ENCODE data around the gene SEMA4A. TPM values are rescaled to one million over a fixed set of nuclear protein-coding genes. Genes with fewer than 3 reads are reported as not detected.

Gene SEMA4A
- total and polyA plus RNA-seq, 9 of the 15 experiments (the other 6 are each of a cell fraction or from before 2014, with no cell fraction given) = 0.04 to 1.7 (median 0.45) TPM

DNA sequence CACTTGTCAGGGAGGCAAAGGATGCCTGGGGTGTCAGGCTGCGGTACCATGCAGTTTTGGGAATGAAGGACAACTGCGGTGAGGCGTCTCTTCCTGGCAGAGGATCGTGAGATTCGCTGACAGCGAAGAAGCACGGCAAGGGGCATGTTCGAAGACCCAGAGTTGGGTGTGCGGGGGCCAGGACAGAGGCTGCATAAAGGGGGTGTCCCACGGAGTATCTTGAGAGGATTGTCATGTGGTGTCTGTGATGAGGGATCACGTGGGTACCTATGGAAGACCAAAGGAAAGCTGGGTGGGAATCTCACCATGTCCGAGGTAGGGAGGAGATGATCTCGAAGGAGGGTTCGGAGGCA is 40.9 kb downstream of the SEMA4A start (continued):
- peak; percentile 53; the same call in 1 of the 2 replicates for TF ChIP-seq GATA2 (CRISPR knock-in tag; IDR thresholded peaks at IDR 0.05)
- TF ChIP-seq, protein P1, sequence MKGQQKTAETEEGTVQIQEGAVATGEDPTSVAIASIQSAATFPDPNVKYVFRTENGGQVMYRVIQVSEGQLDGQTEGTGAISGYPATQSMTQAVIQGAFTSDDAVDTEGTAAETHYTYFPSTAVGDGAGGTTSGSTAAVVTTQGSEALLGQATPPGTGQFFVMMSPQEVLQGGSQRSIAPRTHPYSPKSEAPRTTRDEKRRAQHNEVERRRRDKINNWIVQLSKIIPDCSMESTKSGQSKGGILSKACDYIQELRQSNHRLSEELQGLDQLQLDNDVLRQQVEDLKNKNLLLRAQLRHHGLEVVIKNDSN (CRISPR knock-in tag; IDR thresholded peaks at IDR 0.05) = peak; percentile 61
- TF ChIP-seq, protein P2, sequence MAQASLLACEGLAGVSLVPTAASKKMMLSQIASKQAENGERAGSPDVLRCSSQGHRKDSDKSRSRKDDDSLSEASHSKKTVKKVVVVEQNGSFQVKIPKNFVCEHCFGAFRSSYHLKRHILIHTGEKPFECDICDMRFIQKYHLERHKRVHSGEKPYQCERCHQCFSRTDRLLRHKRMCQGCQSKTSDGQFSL (CRISPR knock-in tag; IDR thresholded peaks at IDR 0.05) = 0 out of 2 replicates have a peak, but pooled peaks have one; percentile 30
- TF ChIP-seq, protein P2 (tag; IDR thresholded peaks at IDR 0.05) = no peak
- TF ChIP-seq SREBF2 (CRISPR knock-in tag; IDR thresholded peaks at IDR 0.05) = peak; percentile 91; the same call in 1 of the 2 replicates
- TF ChIP-seq, protein P3, sequence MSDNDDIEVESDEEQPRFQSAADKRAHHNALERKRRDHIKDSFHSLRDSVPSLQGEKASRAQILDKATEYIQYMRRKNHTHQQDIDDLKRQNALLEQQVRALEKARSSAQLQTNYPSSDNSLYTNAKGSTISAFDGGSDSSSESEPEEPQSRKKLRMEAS (CRISPR knock-in tag; IDR thresholded peaks at IDR 0.05) = 0 out of 2 replicates have a peak, but pooled peaks have one; percentile 6
- TF ChIP-seq, protein P4, sequence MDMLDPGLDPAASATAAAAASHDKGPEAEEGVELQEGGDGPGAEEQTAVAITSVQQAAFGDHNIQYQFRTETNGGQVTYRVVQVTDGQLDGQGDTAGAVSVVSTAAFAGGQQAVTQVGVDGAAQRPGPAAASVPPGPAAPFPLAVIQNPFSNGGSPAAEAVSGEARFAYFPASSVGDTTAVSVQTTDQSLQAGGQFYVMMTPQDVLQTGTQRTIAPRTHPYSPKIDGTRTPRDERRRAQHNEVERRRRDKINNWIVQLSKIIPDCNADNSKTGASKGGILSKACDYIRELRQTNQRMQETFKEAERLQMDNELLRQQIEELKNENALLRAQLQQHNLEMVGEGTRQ (CRISPR knock-in tag; IDR thresholded peaks at IDR 0.05) = 0 out of 2 replicates have a peak, but pooled peaks have one; percentile 25
- TF ChIP-seq, protein P5, sequence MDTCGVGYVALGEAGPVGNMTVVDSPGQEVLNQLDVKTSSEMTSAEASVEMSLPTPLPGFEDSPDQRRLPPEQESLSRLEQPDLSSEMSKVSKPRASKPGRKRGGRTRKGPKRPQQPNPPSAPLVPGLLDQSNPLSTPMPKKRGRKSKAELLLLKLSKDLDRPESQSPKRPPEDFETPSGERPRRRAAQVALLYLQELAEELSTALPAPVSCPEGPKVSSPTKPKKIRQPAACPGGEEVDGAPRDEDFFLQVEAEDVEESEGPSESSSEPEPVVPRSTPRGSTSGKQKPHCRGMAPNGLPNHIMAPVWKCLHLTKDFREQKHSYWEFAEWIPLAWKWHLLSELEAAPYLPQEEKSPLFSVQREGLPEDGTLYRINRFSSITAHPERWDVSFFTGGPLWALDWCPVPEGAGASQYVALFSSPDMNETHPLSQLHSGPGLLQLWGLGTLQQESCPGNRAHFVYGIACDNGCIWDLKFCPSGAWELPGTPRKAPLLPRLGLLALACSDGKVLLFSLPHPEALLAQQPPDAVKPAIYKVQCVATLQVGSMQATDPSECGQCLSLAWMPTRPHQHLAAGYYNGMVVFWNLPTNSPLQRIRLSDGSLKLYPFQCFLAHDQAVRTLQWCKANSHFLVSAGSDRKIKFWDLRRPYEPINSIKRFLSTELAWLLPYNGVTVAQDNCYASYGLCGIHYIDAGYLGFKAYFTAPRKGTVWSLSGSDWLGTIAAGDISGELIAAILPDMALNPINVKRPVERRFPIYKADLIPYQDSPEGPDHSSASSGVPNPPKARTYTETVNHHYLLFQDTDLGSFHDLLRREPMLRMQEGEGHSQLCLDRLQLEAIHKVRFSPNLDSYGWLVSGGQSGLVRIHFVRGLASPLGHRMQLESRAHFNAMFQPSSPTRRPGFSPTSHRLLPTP (IDR thresholded peaks at IDR 0.05; ENCODE audit: borderline replicate concordance, extremely low read depth, insufficient read length) = no peak
- TF ChIP-seq CBFB (CRISPR knock-in tag; IDR thresholded peaks at IDR 0.05) = 0 out of 2 replicates have a peak, but pooled peaks have one; percentile 72
- TF ChIP-seq RAD51 (IDR thresholded peaks at IDR 0.05; ENCODE audit: borderline replicate concordance, low read depth) = peak; percentile 52
- TF ChIP-seq ZFPM2 (CRISPR knock-in tag; IDR thresholded peaks at IDR 0.05) = no peak
- TF ChIP-seq CBFA2T2 (conservative IDR thresholded peaks at IDR 0.05) = 0 out of 2 replicates have a peak, but pooled peaks have one; percentile 31
- peak in 1 of 2 experiments; percentile 24; a peak in 1 of 4 replicates for TF ChIP-seq HDAC1 (IDR thresholded peaks at IDR 0.05)
- TF ChIP-seq NR1H2 (CRISPR knock-in tag; IDR thresholded peaks at IDR 0.05) = 0 out of 2 replicates have a peak, but pooled peaks have one; percentile 71
- TF ChIP-seq, protein P6, sequence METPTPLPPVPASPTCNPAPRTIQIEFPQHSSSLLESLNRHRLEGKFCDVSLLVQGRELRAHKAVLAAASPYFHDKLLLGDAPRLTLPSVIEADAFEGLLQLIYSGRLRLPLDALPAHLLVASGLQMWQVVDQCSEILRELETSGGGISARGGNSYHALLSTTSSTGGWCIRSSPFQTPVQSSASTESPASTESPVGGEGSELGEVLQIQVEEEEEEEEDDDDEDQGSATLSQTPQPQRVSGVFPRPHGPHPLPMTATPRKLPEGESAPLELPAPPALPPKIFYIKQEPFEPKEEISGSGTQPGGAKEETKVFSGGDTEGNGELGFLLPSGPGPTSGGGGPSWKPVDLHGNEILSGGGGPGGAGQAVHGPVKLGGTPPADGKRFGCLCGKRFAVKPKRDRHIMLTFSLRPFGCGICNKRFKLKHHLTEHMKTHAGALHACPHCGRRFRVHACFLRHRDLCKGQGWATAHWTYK (CRISPR knock-in tag; IDR thresholded peaks at IDR 0.05) = 0 out of 2 replicates have a peak, but pooled peaks have one; percentile 32
- TF ChIP-seq BRCA1 (IDR thresholded peaks at IDR 0.05) = no peak
- peak; percentile 54; the same call in 1 of the 2 replicates for TF ChIP-seq BRCA1 (CRISPR knock-in tag; IDR thresholded peaks at IDR 0.05)
